K562 (cell line): ENCODE measurements around the gene WDFY2. TPM values are rescaled to one million over a fixed set of nuclear protein-coding genes. Genes with fewer than 3 reads are reported as not detected.

Experiments
- ATAC-seq: fragments of 200-7000 bp; cut with Tn5 transposase; 3 replicates; pipeline ENCODE4 v1.9.1; 2020; ENCODE audit warnings: moderate library complexity
- BruUV-seq: library from RNA; stranded (reverse); fragments of 400-500 nt; replicated peaks from 2 replicates; lab custom pipeline; 2021; lab: Mats Ljungman, UMichigan
- CTCF ChIA-PET: fragments of 300-600 bp; formaldehyde crosslinking; extraction: SDS; loops from one replicate; lab custom pipeline; 2021; ENCODE audit warnings: low intra/inter-chr PET ratio; lab: Yijun Ruan, JAX
- POLR2A ChIA-PET: fragments of 300-600, 350-650 bp; sonication (Branson Sonifier 250); formaldehyde crosslinking; extraction: SDS; loops from one replicate; lab custom pipeline; 2021; ENCODE audit warnings: antibody characterized with exemption, inconsistent platforms; lab: Yijun Ruan, JAX
- DNase-seq, 4 experiments: peaks; one replicate each; pipeline versions ENCODE4 v3.0.0 to v3.0.0-alpha.2; 2011 to 2018; ENCODE audit warnings: low spot score in 3 of 4, mixed read lengths in 3 of 4; ENCODE audit errors: extremely low read depth in 1 of 4
- FAIRE-seq: peaks from 2 replicates; lab custom pipeline; 2011; peaks lifted over from hg19 to GRCh38; lab: Jason Lieb, UNC
- H2AFZ ChIP-seq: 2 replicates; pipeline ENCODE4 v1.6.0; 2011; ENCODE audit warnings: low read depth, low read length, control low read depth, inconsistent platforms
- H3K27ac ChIP-seq: fragments of 200-600 bp; 3 replicates; pipeline ENCODE4 v1.8.0; 2011; ENCODE audit warnings: low read depth, mild to moderate bottlenecking, control low read depth, inconsistent platforms, low read length, moderate library complexity, mixed read lengths; ENCODE audit errors: extremely low read depth
- H3K27me3 ChIP-seq, 2 experiments: fragments of 300-600 bp in 1 of 2; 2 replicates in 1 of 2; 3 replicates in 1 of 2; pipeline versions ENCODE4 v1.6.0 to v1.8.0; 2011; ENCODE audit warnings: inconsistent platforms in 2 of 2, low read length in 2 of 2, mild to moderate bottlenecking in 1 of 2, mixed read lengths in 1 of 2, moderate library complexity in 1 of 2; ENCODE audit not compliant: control insufficient read depth in 2 of 2, insufficient read depth in 2 of 2
- H3K36me3 ChIP-seq: fragments of 300-600 bp; 3 replicates; pipeline ENCODE4 v1.8.0; 2011; ENCODE audit warnings: mild to moderate bottlenecking, low read length, inconsistent platforms; ENCODE audit not compliant: control insufficient read depth, insufficient read depth
- H3K4me1 ChIP-seq, 2 experiments: fragments of 200-600 bp in 1 of 2; replicated peaks in 1 of 2; 2 replicates in 1 of 2; 3 replicates in 1 of 2; pipeline versions ENCODE4 v1.5.1 to v1.8.0; 2011; ENCODE audit warnings: inconsistent platforms in 2 of 2, low read length in 2 of 2, mild to moderate bottlenecking in 1 of 2, mixed read lengths in 1 of 2, moderate library complexity in 1 of 2; ENCODE audit not compliant: control insufficient read depth in 2 of 2, insufficient read depth in 2 of 2
- H3K4me2 ChIP-seq: 2 replicates; pipeline ENCODE4 v1.6.1; 2011; ENCODE audit warnings: low read length, control low read depth, inconsistent platforms, mixed read lengths; ENCODE audit not compliant: insufficient read depth
- H3K4me3 ChIP-seq: fragments of 200-600 bp; sonication (generic), shearing (Covaris generic); 2 replicates; pipeline ENCODE4 v1.5.1; 2016; ENCODE audit warnings: control low read depth, inconsistent platforms
- H3K79me2 ChIP-seq: fragments of 200-600 bp; 3 replicates; pipeline ENCODE4 v1.8.0; 2011; ENCODE audit warnings: low read length, inconsistent platforms; ENCODE audit not compliant: control insufficient read depth, insufficient read depth
- H3K9ac ChIP-seq, 2 experiments: 2 replicates each; pipeline versions ENCODE4 v1.6.0 to v1.6.1; 2011; ENCODE audit warnings: low read depth in 2 of 2, low read length in 2 of 2, control low read depth in 1 of 2, inconsistent platforms in 1 of 2, mild to moderate bottlenecking in 1 of 2, mixed read lengths in 1 of 2; ENCODE audit not compliant: insufficient read depth in 1 of 2
- H3K9me1 ChIP-seq: one replicate; pipeline ENCODE4 v1.6.0; 2011; ENCODE audit warnings: inconsistent platforms, mild to moderate bottlenecking, low read length, moderate library complexity; ENCODE audit not compliant: control insufficient read depth, insufficient read depth
- H3K9me3 ChIP-seq: replicated peaks from 2 replicates; pipeline ENCODE4 v1.5.1; 2011; ENCODE audit warnings: low read depth, low read length, inconsistent platforms; ENCODE audit not compliant: control insufficient read depth, insufficient read depth
- H4K20me1 ChIP-seq: replicated peaks from 2 replicates; pipeline ENCODE4 v1.6.1; 2011; ENCODE audit warnings: low read length, inconsistent platforms, mixed read lengths; ENCODE audit not compliant: control insufficient read depth, insufficient read depth
- NFRKB ChIP-seq: fragments of 450-650 bp; IDR thresholded peaks from 2 replicates; pipeline ENCODE4 v1.6.1; 2016; ENCODE audit warnings: low read depth
- NR2C2 ChIP-seq, 2 experiments: fragments of 200-800 bp in 1 of 2; sonication (Bioruptor generic) in 1 of 2; sonication (generic) in 1 of 2; formaldehyde crosslinking in 1 of 2; IDR thresholded peaks; 2 replicates each; pipeline versions ENCODE4 v1.6.1 to v1.8.0; 2016 to 2022; ENCODE audit warnings: mild to moderate bottlenecking in 1 of 2, missing compliant biosample characterization in 1 of 2, missing genetic modification characterization in 1 of 2, missing genetic modification reagents in 1 of 2
- RBM25 ChIP-seq: fragments of 200-400 bp; formaldehyde crosslinking; IDR thresholded peaks from 2 replicates; pipeline ENCODE4 v1.6.1; 2018; ENCODE audit warnings: low read length, low read depth, moderate library complexity; ENCODE audit not compliant: severe bottlenecking
- ZBED1 ChIP-seq: IDR thresholded peaks from 2 replicates; pipeline ENCODE4 v1.6.1; 2014
- ZEB2 ChIP-seq: fragments of 450-650 bp; IDR thresholded peaks from 2 replicates; pipeline ENCODE4 v1.6.1; 2016
- ZNF197 ChIP-seq: fragments of 200-800 bp; sonication (Bioruptor generic); IDR thresholded peaks from 2 replicates; pipeline ENCODE4 v1.6.1; 2016; ENCODE audit warnings: low read depth, missing genetic modification characterization, missing compliant biosample characterization
- WGBS: fragments of 100-300 bp; shearing (Covaris generic); methylation state at CpG from one replicate; pipeline ENCODE4 v1.1.6; 2016; ENCODE audit warnings: low coverage, mixed read lengths; ENCODE audit not compliant: insufficient coverage; ENCODE audit errors: missing lambda C conversion rate; 5-methylcytosine and 5-hydroxymethylcytosine counted together
- in situ Hi-C: fragments of 300-500 bp; cut with MboI; formaldehyde crosslinking; loops from 4 replicates; pipeline ENCODE4 v1.15.0; 2018; ENCODE audit warnings: inconsistent platforms, mixed read lengths
- intact Hi-C: fragments of 100-400 bp; cut with micrococcal nuclease; formaldehyde crosslinking; loops from 2 replicates; pipeline ENCODE4 v1.14.2; 2022
- polyA plus RNA-seq, 8 experiments: library from polyadenylated mRNA; depleted of rRNA in 4 of 8; stranded (reverse) in 5 of 8; unstranded in 3 of 8; fragments of >200 nt; fragmentation: Nextera tagmentation in 2 of 8; fragmentation: Illumina TruSeq in 1 of 8; extraction: Ambion mirVana in 2 of 8; extraction: Trizol in 1 of 8; gene quantifications; 2 replicates each; pipeline versions ENCODE4 v1.2.1 to v1.2.3, GENCODE V29; 2011 to 2014; ENCODE audit warnings: inconsistent platforms in 1 of 8, missing spikeins in 1 of 8
- total RNA-seq, 7 experiments: library from RNA; depleted of rRNA in 6 of 7; stranded (reverse); fragments of >200 nt in 6 of 7; fragmentation: Illumina TruSeq in 2 of 7; extraction: Trizol in 2 of 7; gene quantifications; 2 replicates each; pipeline versions ENCODE4 v1.2.1 to v1.2.3, GENCODE V29; 2011 to 2021; ENCODE audit warnings: low replicate concordance in 1 of 7

The WDFY2 gene
- total and polyA plus RNA-seq, 9 of the 15 experiments (the other 6 are each of a cell fraction or from before 2014, with no cell fraction given), result 0.66 to 6.4 (median 4.4) TPM

DNA sequence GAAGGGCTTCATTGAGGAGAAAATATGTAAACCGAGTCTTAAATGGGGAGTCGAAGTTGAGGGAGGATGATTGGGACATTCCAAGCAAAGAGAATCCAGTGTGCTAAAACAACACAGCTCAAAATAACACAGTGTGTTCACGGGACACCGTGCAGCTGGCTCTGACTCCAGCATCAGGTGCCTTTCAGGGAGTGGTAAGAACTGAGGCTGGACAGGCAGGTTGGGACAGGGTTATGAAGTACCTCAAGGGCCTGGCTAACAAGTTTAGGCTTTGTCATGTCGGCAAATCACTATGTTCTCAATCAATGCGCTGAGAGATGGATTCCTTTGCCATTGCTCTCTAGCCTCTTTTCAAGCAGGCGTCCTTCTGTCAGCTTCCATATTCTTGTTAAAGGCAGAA lies 27.5 kb upstream of the WDFY2 start (continued):
- TF ChIP-seq NR2C2 (CRISPR knock-in tag; IDR thresholded peaks at IDR 0.05) (no peak), NR2C2 (tag; IDR thresholded peaks at IDR 0.05) (no peak), ZBED1 (no peak), ZNF197 (CRISPR knock-in tag) (no peak)

GRCh38 chr13:51557438-51557837 lies 26.8 kb upstream of the WDFY2 start:
- no peak for TF ChIP-seq NFRKB
- TF ChIP-seq ZEB2, result no peak
- TF ChIP-seq RBM25, result peak; percentile 74
- intact Hi-C loops (no loop called here), in situ Hi-C loops (no loop called here)
- H3K4me3 ChIP-seq, result no peak overlapping the region
- ATAC-seq (no peak), FAIRE-seq (no peak), DNase-seq (no peak)
- H2AFZ ChIP-seq, result no peak overlapping the region
- H4K20me1 ChIP-seq, result no peaks in the 10 kb centered on the region
- no peaks in the 10 kb centered on the region for H3K9me1 ChIP-seq
- H3K36me3 ChIP-seq, result no peaks in the 10 kb centered on the region
- H3K9ac ChIP-seq, result no peak overlapping the region
- WGBS, result 49% methylated on average over 3 of the region's 3 CpGs
- POLR2A ChIA-PET, result interaction anchor here (0.5 kb wide), 1 partner anchor 1235 kb away, joined by 3 read pairs; no protein-coding TSS in a partner anchor
- CTCF ChIA-PET, result no interaction called here
- no peak overlapping the region for H3K27ac ChIP-seq
- H3K4me1 ChIP-seq, result no peaks in the 10 kb centered on the region
- no peaks in the 10 kb centered on the region for H3K27me3 ChIP-seq
- H3K9me3 ChIP-seq, result no peaks in the 10 kb centered on the region
- H3K79me2 ChIP-seq, result no peaks in the 10 kb centered on the region
- no TSS peak for BruUV-seq
- no peak overlapping the region for H3K4me2 ChIP-seq
